Fibroblast of the aortic adventitia (primary cell): ENCODE data around the gene CTDSP1. TPM values are rescaled to one million over a fixed set of nuclear protein-coding genes. Genes with fewer than 3 reads are reported as not detected.

Source experiments
- DNase-seq: peaks from one replicate; pipeline ENCODE4 v3.0.0-alpha.2; 2010; ENCODE audit warnings: low read depth
- H3K4me3 ChIP-seq: 2 replicates; pipeline ENCODE4 v1.5.1; 2011; ENCODE audit warnings: low read depth, mild to moderate bottlenecking, control low read depth, low read length, moderate library complexity
- total RNA-seq: library from RNA; depleted of rRNA; stranded (reverse); fragments of >200 nt; gene quantifications from 2 replicates; pipeline ENCODE4 v1.2.3, GENCODE V29; 2012; ENCODE audit warnings: low replicate concordance
- TF ChIP-seq, protein P1 (sequence below): IDR thresholded peaks from 2 replicates; pipeline ENCODE4 v1.5.1; 2011; ENCODE audit warnings: mild to moderate bottlenecking, low read length, control low read depth, inconsistent platforms; ENCODE audit not compliant: insufficient read depth

The CTDSP1 gene
- total RNA-seq, 1 donor: 70.4 TPM

GRCh38 chr2:218432676-218433365 lies 33.2 kb downstream of the CTDSP1 start:
- no peak for DNase-seq
- H3K4me3 ChIP-seq: no peak overlapping the region
- TF ChIP-seq, protein P1, sequence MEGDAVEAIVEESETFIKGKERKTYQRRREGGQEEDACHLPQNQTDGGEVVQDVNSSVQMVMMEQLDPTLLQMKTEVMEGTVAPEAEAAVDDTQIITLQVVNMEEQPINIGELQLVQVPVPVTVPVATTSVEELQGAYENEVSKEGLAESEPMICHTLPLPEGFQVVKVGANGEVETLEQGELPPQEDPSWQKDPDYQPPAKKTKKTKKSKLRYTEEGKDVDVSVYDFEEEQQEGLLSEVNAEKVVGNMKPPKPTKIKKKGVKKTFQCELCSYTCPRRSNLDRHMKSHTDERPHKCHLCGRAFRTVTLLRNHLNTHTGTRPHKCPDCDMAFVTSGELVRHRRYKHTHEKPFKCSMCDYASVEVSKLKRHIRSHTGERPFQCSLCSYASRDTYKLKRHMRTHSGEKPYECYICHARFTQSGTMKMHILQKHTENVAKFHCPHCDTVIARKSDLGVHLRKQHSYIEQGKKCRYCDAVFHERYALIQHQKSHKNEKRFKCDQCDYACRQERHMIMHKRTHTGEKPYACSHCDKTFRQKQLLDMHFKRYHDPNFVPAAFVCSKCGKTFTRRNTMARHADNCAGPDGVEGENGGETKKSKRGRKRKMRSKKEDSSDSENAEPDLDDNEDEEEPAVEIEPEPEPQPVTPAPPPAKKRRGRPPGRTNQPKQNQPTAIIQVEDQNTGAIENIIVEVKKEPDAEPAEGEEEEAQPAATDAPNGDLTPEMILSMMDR: no peak

DNA sequence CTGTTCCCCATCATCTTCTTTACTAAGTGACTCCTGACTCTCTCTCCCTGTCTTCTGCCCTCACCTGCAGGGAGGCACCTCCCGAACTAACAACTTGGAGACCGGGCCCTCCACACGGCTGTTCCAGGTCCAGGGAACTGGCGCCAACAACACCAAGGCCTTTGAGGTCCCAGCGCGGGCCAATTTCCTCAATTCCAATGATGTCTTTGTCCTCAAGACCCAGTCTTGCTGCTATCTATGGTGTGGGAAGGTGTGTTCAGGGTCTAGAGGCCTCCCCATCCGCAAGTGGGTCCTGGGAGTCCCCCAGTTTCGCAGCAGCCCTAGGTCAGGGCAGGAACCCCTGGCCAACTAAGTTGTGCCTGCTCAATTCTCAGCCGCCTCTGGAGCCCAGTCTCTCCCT lies 34.8 kb downstream of the CTDSP1 start:
- no peak overlapping the region for H3K4me3 ChIP-seq
- TF ChIP-seq, protein P1: no peak
- no peak for DNase-seq

DNA sequence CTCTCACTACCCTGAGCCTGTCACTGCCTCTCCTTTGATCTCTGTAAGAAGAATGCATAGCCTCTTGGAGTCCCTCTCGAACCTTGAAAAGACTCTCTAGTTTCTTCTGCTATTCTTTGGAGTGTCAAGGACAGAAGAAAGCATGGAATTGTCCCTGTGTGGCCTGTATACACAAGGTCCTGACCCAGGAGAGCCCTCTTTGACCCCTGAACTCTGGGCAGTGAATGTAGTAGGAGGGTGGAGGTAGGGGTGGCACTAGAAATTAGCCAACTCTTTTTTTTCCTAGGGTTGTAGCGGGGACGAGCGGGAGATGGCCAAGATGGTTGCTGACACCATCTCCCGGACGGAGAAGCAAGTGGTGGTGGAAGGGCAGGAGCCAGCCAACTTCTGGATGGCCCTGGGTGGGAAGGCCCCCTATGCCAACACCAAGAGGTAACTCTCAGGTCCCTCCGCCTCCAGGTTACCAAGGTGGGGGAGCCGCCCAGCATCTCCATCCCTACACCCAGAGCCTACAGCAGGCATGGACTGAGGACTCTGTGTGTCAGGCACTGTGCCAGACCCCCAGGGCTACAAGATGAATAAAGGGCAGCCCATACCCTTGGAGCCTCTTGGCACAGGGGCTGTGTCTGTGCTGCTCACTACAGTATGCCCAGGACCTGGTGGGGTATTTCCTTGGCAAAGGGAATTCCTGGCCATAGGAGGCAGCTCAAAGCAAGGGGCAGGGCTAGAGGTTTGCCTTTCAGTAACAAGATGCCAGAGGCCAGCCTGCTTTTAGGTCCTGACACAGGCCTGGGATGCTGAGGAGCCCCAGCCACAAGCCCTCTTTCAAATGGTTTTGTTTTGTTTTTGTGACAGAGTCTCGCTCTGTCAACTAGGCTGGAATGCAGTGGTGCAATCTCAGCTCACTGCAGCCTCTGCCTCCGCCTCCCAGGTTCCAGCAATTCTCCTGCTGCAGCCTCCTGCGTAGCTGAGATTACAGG lies 35.6 kb downstream of the CTDSP1 start:
- H3K4me3 ChIP-seq: no peak overlapping the region
- TF ChIP-seq, protein P1: no peak
- no peak for DNase-seq

DNA sequence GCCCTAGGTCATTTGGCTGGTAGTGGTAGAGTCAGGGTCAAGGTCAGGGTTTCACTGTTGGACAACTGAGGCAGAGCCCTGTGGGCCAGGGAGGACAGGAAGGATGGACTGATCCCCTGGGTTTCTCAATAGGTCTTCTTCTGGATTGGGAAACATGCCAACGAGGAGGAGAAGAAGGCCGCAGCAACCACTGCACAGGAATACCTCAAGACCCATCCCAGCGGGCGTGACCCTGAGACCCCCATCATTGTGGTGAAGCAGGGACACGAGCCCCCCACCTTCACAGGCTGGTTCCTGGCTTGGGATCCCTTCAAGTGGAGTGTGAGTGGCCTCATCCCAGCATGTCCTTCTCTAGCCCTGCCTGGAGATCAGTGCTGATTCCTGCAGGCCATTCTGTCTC lies 37.3 kb downstream of the CTDSP1 start:
- no peak for DNase-seq
- TF ChIP-seq, protein P1: no peak

GRCh38 chr2:218437969-218438368 lies 38.3 kb downstream of the CTDSP1 start:
- TF ChIP-seq, protein P1: no peak
- no peak for DNase-seq

More for the DNA sequence above, 37.3 kb downstream of the CTDSP1 start:
- H3K4me3 ChIP-seq: no peak overlapping the region

GRCh38 chr2:218438596-218438995 lies 38.9 kb downstream of the CTDSP1 start:
- no peak overlapping the region for H3K4me3 ChIP-seq
- peak; percentile 5 for DNase-seq
- TF ChIP-seq, protein P1: no peak

More at GRCh38 chr2:218437969-218438368, 38.3 kb downstream of the CTDSP1 start:
- no peak overlapping the region for H3K4me3 ChIP-seq
